GM21529 (cell line): Measurements from ENCODE around the gene NTF4.
"Not testable (repeated sequence)": the region's sequence is repeated elsewhere in the genome, so short reads cannot be mapped to it uniquely, and the experiment has no call there.

Experiments
- ATAC-seq: cut with Tn5 transposase; IDR thresholded peaks from one replicate; pipeline ENCODE4 v1.9.1; 2021; ENCODE audit not compliant: unreplicated experiment

NTF4 gene

DNA sequence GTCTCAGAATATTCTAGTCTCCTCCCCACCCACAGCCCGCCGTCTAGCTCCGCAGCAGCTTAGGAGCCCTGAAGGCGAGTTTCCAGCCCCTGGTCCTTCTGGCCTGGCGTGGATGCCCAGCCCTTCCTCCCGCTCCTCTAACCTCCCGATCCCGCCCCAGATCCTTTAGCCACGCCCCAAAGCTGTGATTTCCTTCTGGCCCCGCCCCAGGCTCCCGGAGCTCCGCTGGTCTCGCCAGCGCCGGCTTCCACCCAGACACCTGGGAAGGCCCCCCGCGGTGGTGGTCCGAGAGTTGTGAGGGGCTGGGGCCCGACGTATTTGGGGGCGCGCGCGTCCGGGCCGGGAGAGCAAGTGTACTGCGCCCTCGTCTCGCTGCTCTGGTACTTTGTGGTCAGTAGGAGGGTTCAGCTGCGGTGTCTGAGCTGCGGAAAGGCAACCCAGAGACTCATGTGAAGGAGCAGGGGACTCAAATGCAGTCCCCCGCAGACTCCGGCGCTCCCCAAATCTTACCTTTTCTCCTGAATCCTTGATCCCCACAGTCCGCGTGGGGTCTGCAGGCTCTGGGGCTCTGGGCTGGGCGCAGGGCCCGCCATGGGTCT, 6.9 kb downstream of the NTF4 start, which contains the start of gene CGB7:
Gene CGB7 (minus strand): TSS at position 114 of the 599 bp plus-strand sequence. CDS start 2,374 bp downstream, outside the sequence.
- no peak for ATAC-seq

DNA sequence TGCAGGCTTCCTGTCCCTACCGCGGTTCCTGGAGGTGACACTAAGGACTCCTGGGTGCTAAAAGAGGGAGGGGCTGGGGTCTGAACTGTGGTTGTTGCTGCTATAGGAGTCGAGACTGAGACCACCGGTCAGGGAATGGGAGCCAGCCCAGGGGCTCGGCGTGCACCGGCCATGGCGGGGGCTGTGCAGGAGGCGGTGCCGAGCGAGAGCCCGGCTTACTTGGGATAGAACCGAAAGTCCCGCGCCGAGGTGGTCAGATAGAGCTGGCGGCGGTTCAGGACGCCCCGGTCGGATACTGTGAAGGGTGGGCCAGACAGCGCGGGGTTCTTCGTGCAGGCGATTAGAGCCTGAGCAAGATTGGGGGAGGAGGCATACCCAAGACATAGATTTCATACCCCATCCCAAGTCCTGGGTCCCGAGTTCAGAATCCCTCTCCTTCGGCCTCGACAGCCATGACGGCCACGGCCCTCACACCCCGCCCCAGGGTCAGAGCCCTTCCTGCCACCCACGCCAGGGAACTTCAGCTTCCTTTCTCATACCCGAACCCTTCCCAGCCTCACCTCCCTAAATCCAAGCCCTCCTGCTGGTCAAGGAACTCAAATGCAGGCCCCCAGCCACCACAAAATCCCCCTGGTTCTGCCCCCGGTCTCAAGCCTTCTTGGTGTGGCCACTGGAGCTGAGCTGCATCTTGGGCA, 7.6 kb downstream of the NTF4 start:
- ATAC-seq, result not testable (repeated sequence)

DNA sequence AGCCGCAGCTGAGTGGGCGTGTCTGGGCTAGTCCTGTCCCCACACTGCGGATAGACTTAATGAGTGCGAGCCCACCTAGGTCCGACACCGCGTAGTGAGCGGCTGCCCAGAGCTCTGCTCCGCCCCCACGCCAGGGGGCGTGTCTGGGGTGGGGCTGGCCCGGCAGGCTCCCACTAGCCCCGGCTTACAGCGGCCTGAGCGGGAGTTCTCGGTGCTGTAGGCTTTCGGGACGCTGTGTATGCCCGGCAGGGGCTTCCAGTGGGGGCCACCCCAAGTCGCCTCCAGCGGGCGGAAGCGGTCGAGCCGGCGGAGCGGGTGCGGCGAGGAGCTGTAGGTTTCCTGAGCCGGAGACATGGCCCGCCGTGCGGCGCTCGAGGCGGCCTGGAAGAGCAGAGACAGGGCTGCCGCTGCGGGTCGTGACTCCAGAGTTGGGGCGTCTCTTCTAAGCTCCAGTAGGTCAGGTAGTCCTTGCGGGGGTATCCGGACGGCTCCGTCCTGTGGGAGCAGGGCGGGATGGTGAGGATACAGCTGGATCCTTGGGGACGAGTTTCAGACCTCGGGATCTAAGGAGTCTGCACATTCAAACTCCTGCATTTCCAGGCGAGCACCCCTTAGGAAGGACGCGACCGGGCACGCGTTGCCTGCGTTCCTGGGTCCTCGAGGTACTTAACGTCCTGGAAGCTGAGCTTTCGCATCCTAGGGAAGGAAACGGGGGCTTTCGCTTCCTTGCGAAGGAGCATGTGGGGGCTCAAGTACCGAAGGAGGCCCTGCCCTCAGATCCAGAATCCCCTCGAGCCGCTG, 8.3 kb downstream of the NTF4 start:
- no peak for ATAC-seq

DNA sequence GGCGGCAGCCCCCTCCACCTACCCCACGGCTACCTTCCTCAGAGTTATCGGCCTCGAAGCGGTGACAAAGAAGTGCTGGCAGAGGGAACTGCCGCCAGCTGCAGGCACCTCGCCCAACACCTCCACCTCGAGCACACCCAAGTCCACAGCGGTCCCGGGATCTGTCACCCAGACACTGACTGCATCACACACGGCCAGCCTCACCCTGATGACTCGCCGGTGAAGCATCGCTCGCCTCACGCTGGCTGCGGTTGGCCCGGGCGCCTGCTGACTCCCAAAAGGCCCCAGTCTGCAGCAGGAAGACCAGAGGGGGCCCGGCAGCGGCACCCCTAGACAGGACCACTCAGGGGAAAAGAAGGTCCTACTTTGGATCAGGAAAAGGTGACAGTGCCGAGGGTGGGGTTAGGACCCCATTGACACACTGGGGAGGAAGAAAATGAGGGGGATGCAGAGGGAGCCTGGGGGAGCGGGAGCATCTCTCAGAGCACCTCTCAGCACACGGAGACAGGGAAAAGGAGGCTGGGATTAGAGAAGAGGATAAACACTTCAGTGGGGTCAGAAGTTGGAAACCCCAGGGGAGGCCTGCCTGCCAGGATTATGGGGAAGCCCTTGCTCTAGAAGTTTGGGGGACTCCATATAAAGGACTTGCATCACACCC, 14.1 kb downstream of the NTF4 start:
- ATAC-seq, result not testable (repeated sequence)

DNA sequence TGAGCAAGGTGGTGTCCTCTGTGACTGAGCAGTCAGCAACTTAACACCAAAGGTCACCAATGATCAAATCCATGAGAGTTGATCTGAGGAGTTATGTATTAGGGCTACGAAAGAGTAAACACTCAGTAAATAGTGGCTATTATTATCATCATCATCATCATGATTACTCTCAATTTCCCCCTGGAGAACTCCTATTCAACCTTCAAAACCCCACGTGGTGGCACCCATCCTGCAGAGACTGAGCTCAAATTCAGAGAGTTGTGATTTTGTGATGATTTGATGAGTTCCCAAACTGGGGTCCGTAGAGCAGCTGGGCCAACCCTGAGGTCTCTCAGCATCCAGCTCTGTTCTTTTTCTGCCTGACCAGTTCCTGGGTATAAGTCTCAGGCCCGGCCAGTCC, 14.8 kb downstream of the NTF4 start:
- not testable (repeated sequence) for ATAC-seq

DNA sequence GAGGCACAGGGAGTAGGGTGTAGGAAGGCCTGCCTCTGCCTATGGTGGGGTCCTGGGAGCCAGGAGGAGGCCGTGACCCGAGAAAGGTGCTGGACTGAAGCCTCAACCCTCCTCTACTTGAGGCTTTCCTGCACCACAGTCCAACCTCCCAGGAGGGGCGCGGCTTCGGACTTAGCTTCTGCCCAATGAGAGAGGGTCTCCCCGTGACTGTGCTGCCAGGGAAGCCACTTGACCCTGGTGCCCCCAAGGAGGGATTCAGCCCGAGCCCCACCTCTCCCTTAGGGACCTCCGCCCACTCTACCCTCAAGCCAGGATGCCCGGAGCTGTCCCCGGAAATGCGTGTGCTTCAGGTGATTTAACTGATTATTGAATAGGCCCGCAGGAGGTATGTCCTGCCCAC, 15.6 kb downstream of the NTF4 start, which contains the start of gene CGB8:
Gene CGB8 (minus strand): TSS at position 101 of the 400 bp plus-strand sequence. CDS start 372 bp downstream, outside the sequence.
- ATAC-seq, result not testable (repeated sequence)

DNA sequence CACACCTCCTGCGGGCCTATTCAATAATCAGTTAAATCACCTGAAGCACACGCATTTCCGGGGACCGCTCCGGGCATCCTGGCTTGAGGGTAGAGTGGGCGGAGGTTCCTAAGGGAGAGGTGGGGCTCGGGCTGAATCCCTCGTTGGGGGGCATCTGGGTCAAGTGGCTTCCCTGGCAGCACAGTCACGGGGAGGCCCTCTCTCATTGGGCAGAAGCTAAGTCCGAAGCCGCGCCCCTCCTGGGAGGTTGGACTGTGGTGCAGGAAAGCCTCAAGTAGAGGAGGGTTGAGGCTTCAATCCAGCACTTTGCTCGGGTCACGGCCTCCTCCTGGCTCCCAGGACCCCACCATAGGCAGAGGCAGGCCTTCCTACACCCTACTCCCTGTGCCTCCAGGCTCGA, 21.1 kb downstream of the NTF4 start, which contains the start of gene CGB5:
Gene CGB5 (plus strand): TSS at position 301 of the 400 bp plus-strand sequence. CDS start 362 bp downstream, outside the sequence.
- not testable (repeated sequence) for ATAC-seq

DNA sequence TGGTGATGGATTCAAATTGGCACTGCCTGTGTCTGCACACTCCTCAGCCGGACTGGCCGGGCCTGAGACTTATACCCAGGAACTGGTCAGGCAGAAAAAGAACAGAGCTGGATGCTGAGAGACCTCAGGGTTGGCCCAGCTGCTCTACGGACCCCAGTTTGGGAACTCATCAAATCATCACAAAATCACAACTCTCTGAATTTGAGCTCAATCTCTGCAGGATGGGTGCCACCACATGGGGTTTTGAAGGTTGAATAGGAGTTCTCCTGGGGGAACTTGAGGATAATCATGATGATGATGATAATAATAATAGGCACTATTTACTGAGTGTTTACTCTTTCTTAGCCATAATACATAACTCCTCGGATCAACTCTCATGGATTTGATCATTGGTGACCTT, 22.0 kb downstream of the NTF4 start:
- not testable (repeated sequence) for ATAC-seq

DNA sequence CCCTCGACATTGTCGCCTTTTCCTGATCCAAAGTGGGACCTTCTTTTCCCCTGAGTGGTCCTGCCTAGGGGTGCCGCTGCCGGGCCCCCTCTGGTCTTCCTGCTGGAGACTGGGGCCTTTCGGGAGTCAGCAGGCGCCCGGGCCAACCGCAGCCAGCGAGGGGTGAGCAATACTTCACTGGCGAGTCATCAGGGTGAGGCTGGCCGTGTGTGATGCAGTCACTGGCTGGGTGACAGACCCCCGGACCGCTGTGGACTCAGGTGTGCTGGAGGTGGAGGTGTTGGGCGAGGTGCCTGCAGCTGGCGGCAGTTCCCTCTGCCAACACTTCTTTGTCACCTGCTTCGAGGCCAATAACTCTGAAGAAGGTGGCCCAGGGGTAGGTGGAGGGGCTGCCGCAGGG, 22.4 kb downstream of the NTF4 start:
- no peak for ATAC-seq

DNA sequence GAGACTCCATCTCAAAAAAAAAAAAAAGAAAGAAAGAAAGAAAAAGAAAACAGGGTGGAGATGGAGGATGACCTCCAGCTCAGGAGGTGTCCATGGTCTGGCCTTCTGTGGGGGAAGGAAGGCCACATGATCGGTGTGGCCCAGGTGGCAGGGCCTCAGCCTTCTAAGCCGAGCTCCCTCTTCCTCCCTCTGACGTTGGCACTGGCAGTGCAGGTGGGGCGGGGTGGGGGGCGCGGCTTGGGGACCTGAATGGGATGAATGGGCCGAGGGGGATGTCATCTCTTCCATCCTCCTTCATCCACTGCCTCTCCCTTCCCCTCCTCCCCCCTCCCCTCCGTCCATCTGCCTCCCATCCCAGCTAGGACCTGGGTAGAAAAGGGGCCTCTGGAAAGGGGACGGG, 24.9 kb downstream of the NTF4 start:
- ATAC-seq, result not testable (repeated sequence)

DNA sequence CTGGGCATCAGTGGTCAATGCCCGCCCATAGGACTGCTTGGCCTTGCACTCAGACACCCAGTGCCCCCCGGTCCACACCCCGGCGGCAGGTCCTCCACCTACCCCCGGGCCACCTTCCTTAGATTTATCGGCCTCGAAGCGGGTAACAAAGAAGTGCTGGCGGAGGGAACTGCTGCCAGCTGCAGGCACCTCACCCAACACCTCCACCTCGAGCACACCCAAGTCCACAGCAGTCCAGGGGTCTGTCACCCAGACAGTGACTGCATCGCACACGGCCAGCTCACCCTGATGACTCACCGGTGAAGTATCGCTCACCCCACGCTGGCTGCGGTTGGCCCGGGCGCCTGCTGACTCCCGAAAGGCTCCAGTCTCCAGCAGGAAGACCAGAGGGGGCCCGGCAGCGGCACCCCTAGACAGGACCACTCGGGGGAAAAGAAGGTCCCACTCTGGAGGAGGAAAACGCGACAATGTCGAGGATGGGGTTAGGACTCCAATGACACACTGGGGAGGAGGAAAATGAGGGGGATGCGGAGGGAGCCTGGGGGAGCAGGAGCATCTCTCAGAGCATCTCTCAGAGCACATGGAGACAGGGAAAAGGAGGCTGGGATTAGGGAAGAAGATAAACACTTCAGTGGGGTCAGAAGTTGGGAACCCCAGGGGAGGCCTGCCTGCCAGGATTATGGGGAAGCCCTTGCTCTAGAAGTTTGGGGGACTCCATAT, 25.9 kb downstream of the NTF4 start:
- not testable (repeated sequence) for ATAC-seq

DNA sequence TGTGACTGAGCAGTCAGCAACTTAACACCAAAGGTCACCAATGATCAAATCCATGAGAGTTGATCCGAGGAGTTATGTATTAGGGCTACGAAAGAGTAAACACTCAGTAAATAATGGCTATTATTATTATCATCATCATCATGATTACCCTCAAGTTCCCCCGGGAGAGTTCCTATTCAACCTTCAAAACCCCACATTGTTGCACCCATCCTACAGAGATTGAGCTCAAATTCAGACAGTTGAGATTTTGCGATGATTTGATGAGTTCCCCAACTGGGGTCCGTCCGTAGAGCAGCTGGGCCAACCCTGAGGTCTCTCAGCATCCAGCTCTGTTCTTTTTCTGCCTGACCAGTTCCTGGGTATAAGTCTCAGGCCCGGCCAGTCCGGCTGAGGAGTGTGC, 26.5 kb downstream of the NTF4 start:
- ATAC-seq, result not testable (repeated sequence)

DNA sequence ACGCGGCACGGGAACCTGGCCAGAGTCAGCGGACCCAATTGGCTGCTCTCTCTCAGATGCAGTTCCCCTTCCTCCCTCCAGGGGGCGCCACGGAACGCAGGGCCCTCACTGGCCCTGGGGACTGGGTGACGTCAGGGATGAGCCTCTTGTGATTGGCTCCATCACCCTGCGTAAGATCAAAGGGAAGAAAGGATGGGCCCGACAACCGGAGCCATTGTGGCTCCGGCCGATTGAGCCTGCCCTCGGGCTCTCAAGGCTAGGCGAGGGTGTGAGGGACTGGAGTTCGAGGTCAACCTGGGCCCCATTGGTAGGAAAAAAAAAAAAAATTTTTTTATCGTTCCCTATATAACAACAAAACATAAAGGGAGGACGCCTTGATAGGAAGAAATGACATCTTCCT, 27.8 kb downstream of the NTF4 start, which contains the start of gene CGB1:
Gene CGB1 (minus strand): TSS at position 81 of the 400 bp plus-strand sequence. CDS start 184 bp downstream, outside the sequence.
- ATAC-seq, result not testable (repeated sequence)

DNA sequence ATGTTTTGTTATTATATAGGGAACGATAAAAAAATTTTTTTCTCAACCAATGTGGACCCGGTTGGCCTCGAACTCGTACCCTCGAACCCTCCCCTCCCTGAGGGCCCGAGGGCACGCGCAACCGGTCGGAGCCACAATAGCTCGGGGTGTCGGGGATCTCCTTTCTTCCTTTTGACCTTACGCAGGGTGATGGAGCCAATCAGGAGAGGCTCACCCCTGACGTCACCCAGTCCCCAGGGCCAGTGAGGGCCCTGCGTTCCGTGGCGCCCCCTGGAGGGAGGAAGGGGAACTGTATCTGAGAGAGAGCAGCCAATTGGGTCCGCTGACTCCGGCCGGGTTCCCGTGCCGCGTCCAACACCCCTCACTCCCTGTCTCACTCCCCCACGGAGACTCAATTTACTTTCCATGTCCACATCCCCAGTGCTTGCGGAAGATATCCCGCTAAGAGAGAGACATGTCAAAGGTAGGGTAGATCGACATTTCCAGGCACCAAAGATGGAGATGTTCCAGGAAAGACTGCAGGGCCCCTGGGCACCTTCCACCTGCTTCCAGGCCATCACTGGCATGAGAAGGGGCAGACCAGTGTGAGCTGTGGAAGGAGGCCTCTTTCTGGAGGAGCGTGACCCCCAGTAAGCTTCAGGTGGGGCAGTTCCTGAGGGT, 32.8 kb downstream of the NTF4 start, which contains the start of gene CGB2:
Gene CGB2 (plus strand): TSS at position 249 of the 660 bp plus-strand sequence. CDS start 206 bp downstream, at position 455.
- not testable (repeated sequence) for ATAC-seq

DNA sequence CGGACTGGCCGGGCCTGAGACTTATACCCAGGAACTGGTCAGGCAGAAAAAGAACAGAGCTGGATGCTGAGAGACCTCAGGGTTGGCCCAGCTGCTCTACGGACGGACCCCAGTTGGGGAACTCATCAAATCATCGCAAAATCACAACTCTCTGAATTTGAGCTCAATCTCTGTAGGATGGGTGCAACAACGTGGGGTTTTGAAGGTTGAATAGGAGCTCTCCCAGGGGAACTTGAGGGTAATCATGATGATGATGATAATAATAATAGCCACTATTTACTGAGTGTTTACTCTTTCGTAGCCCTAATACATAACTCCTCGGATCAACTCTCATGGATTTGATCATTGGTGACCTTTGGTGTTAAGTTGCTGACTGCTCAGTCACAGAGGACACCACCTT, 34.3 kb downstream of the NTF4 start:
- not testable (repeated sequence) for ATAC-seq

DNA sequence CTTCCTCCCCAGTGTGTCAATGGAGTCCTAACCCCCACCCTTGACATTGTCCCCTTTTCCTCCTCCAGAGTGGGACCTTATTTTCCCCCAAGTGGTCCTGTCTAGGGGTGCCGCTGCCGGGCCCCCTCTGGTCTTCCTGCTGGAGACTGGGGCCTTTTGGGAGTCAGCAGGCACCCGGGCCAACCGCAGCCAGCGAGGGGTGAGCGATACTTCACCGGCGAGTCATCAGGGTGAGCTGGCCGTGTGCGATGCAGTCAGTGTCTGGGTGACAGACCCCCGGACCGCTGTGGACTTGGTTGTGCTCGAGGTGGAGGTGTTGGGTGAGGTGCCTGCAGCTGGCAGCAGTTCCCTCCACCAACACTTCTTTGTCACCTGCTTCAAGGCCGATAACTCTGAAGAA, 34.9 kb downstream of the NTF4 start:
- ATAC-seq, result not testable (repeated sequence)

DNA sequence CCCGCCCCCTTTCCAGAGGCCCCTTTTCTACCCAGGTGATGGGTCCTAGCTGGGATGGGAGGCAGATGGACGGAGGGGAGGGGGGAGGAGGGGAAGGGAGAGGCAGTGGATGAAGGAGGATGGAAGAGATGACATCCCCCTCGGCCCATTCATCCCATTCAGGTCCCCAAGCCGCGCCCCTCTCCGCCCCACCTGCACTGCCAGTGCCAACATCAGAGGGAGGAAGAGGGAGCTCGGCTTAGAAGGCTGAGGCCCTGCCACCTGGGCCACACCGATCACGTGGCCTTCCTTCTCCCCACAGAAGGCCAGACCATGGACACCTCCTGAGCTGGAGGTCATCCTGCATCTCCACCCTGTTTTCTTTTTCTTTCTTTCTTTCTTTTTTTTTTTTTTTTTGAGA, 35.9 kb downstream of the NTF4 start:
- ATAC-seq, result not testable (repeated sequence)

DNA sequence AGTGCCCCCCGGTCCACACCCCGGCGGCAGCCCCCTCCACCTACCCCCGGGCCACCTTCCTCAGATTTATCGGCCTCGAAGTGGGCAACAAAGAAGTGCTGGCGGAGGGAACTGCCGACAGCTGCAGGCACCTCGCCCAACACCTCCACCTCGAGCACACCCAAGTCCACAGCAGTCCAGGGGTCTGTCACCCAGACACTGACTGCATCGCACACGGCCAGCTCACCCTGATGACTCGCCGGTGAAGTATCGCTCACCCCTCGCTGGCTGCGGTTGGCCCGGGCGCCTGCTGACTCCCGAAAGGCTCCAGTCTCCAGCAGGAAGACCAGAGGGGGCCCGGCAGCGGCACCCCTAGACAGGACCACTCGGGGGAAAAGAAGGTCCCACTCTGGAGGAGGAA, 39.0 kb downstream of the NTF4 start:
- not testable (repeated sequence) for ATAC-seq

DNA sequence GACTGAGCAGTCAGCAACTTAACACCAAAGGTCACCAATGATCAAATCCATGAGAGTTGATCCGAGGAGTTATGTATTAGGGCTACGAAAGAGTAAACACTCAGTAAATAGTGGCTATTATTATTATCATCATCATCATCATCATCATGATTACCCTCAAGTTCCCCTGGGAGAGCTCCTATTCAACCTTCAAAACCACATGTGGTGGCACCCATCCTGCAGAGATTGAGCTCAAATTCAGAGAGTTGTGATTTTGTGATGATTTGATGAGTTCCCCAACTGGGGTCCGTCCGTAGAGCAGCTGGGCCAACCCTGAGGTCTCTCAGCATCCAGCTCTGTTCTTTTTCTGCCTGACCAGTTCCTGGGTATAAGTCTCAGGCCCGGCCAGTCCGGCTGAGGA, 39.5 kb downstream of the NTF4 start:
- ATAC-seq, result not testable (repeated sequence)
